ENCODE data around the gene FGB.

- TF ChIP-seq EZH2phosphoT487 (IDR thresholded peaks at IDR 0.05; ENCODE audit: insufficient read depth, low read depth) (no peak), EZH2 (IDR thresholded peaks at IDR 0.05; ENCODE audit: insufficient read depth, poor library complexity, severe bottlenecking) (no peak)
Measured at GRCh38 chr4:154549894-154550790, 12.7 kb upstream of the FGB start, which contains the start of gene PLRG1.
